Measurements from ENCODE around the gene LPIN2. TPM values are rescaled to one million over a fixed set of nuclear protein-coding genes. Genes with fewer than 3 reads are reported as not detected.

The LPIN2 gene
- total RNA-seq, 1 experiment from 2014 or later = 13.1 TPM

GRCh38 chr18:3042379-3042778 lies 29.4 kb upstream of the LPIN2 start:
- no peaks in the 10 kb centered on the region for H3K36me3 Mint-ChIP-seq (ENCODE audit: insufficient read depth, unreplicated experiment)
- DNase-seq (ENCODE audit: unreplicated experiment) = no peak
- H3K4me3 Mint-ChIP-seq (ENCODE audit: unreplicated experiment) = no peak overlapping the region
- ChIA-PET CTCF (interaction anchor here (1.3 kb wide), 1 partner anchor 20 kb away, joined by 5 read pairs; no protein-coding TSS in a partner anchor), POLR2A (no interaction called here)
- H3K9me3 Mint-ChIP-seq (ENCODE audit: unreplicated experiment) = no peaks in the 10 kb centered on the region
- no peak for TF ChIP-seq CTCF (IDR thresholded peaks at IDR 0.05; ENCODE audit: unreplicated experiment)
- H3K4me1 Mint-ChIP-seq (ENCODE audit: insufficient read depth, unreplicated experiment) = peaks cover 12% of the 10 kb centered on the region
- no TSS peak for BruUV-seq (replicated peaks)
- H3K27me3 Mint-ChIP-seq (ENCODE audit: insufficient read depth, unreplicated experiment) = no peaks in the 10 kb centered on the region
- H3K27ac Mint-ChIP-seq (ENCODE audit: low read depth, unreplicated experiment) = no peak overlapping the region
- intact Hi-C loops (cut with micrococcal nuclease) = no loop called here

DNA sequence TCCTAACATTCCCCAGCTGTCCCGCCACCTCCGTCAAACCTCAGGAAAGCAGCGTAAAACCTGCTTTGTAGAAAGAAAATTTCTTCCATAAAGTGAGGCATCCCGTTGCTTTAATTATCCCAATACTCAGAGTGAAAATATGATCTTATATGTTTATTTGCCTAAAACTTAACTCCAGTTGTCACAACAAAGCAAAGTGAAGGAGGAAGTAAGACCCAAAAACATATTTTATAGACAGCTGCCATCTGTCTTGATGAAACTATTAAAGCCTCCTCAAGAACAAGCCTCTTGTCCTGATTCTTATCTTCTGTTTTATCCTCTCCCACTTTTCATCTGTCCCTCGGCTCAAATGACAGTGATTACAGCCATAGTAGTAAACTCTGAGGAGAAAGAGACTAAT lies 28.9 kb upstream of the LPIN2 start:
- Mint-ChIP-seq H3K4me3 (ENCODE audit: unreplicated experiment) (no peak overlapping the region), H3K9me3 (ENCODE audit: unreplicated experiment) (no peaks in the 10 kb centered on the region), H3K27ac (ENCODE audit: low read depth, unreplicated experiment) (no peak overlapping the region), H3K36me3 (ENCODE audit: insufficient read depth, unreplicated experiment) (no peaks in the 10 kb centered on the region), H3K27me3 (ENCODE audit: insufficient read depth, unreplicated experiment) (no peaks in the 10 kb centered on the region), H3K4me1 (ENCODE audit: insufficient read depth, unreplicated experiment) (peaks cover 14% of the 10 kb centered on the region)
- ChIA-PET POLR2A (no interaction called here), CTCF (no interaction called here)
- DNase-seq (ENCODE audit: unreplicated experiment) = no peak
- intact Hi-C loops (cut with micrococcal nuclease) = no loop called here
- no peak for TF ChIP-seq CTCF (IDR thresholded peaks at IDR 0.05; ENCODE audit: unreplicated experiment)
- BruUV-seq (replicated peaks) = no TSS peak

GRCh38 chr18:3040881-3041280 lies 27.9 kb upstream of the LPIN2 start:
- Mint-ChIP-seq H3K27me3 (ENCODE audit: insufficient read depth, unreplicated experiment) (no peaks in the 10 kb centered on the region), H3K4me1 (ENCODE audit: insufficient read depth, unreplicated experiment) (peaks cover 14% of the 10 kb centered on the region)
- intact Hi-C loops (cut with micrococcal nuclease) = no loop called here

GRCh38 chr18:3040173-3040572 lies 27.2 kb upstream of the LPIN2 start:
- intact Hi-C loops (cut with micrococcal nuclease) = no loop called here
- H3K27ac Mint-ChIP-seq (ENCODE audit: low read depth, unreplicated experiment) = no peak overlapping the region
- H3K9me3 Mint-ChIP-seq (ENCODE audit: unreplicated experiment) = no peaks in the 10 kb centered on the region
- CTCF ChIA-PET = interaction anchor here (0.7 kb wide), 1 partner anchor 79 kb away, joined by 3 read pairs; no protein-coding TSS in a partner anchor
- peaks cover 13% of the 10 kb centered on the region for H3K4me1 Mint-ChIP-seq (ENCODE audit: insufficient read depth, unreplicated experiment)
- H3K27me3 Mint-ChIP-seq (ENCODE audit: insufficient read depth, unreplicated experiment) = no peaks in the 10 kb centered on the region
- no peaks in the 10 kb centered on the region for H3K36me3 Mint-ChIP-seq (ENCODE audit: insufficient read depth, unreplicated experiment)
- BruUV-seq (replicated peaks) = no TSS peak
- no peak for DNase-seq (ENCODE audit: unreplicated experiment)
- H3K4me3 Mint-ChIP-seq (ENCODE audit: unreplicated experiment) = no peak overlapping the region
- no peak for TF ChIP-seq CTCF (IDR thresholded peaks at IDR 0.05; ENCODE audit: unreplicated experiment)
- POLR2A ChIA-PET = no interaction called here

More at GRCh38 chr18:3040881-3041280, 27.9 kb upstream of the LPIN2 start:
- Mint-ChIP-seq H3K27ac (ENCODE audit: low read depth, unreplicated experiment) (no peak overlapping the region), H3K9me3 (ENCODE audit: unreplicated experiment) (no peaks in the 10 kb centered on the region), H3K36me3 (ENCODE audit: insufficient read depth, unreplicated experiment) (no peaks in the 10 kb centered on the region), H3K4me3 (ENCODE audit: unreplicated experiment) (no peak overlapping the region)
- no peak for DNase-seq (ENCODE audit: unreplicated experiment)
- POLR2A ChIA-PET = no interaction called here
- CTCF ChIA-PET = interaction anchor here (0.7 kb wide), 1 partner anchor 78 kb away, joined by 3 read pairs; no protein-coding TSS in a partner anchor
- BruUV-seq (replicated peaks) = no TSS peak
- no peak for TF ChIP-seq CTCF (IDR thresholded peaks at IDR 0.05; ENCODE audit: unreplicated experiment)
